HL-60 (cell line): Measurements from ENCODE around the gene SMO.

Experiments used
- DNase-seq, 2 experiments: peaks; one replicate each; pipeline ENCODE4 v3.0.0-alpha.2; 2010 to 2020; ENCODE audit warnings: low read depth in 1 of 2, low spot score in 1 of 2
- H3K27ac ChIP-seq: fragments of 250-450 bp; sonication (Bioruptor Pico); replicated peaks from 2 replicates; pipeline ENCODE4 v1.5.1; 2020; ENCODE audit warnings: mild to moderate bottlenecking, moderate library complexity
- H3K27me3 ChIP-seq: fragments of 250-450 bp; sonication (Bioruptor Pico); 2 replicates; pipeline ENCODE4 v1.5.1; 2021; ENCODE audit warnings: mild to moderate bottlenecking, moderate library complexity; ENCODE audit not compliant: insufficient read depth, poor library complexity, severe bottlenecking
- H3K4me3 ChIP-seq: replicated peaks from 2 replicates; pipeline ENCODE4 v1.5.1; 2011; ENCODE audit warnings: mild to moderate bottlenecking, control low read depth, low read length; ENCODE audit not compliant: insufficient read depth
- CTCF ChIP-seq: IDR thresholded peaks from one replicate; pipeline ENCODE4 v1.5.1; 2011; ENCODE audit warnings: low read length, control low read depth, inconsistent platforms; ENCODE audit not compliant: insufficient read depth
- GABPA ChIP-seq: IDR thresholded peaks from 2 replicates; pipeline ENCODE4 v1.6.1; 2012; ENCODE audit warnings: low read depth
- POLR2AphosphoS5 ChIP-seq: IDR thresholded peaks from 2 replicates; pipeline ENCODE4 v1.6.1; 2012; ENCODE audit warnings: low read depth
- SPI1 ChIP-seq: IDR thresholded peaks from 2 replicates; pipeline ENCODE4 v1.6.1; 2012; ENCODE audit warnings: low read depth, mild to moderate bottlenecking, borderline replicate concordance
- TF ChIP-seq, protein P1 (sequence below): IDR thresholded peaks from 2 replicates; pipeline ENCODE4 v1.6.1; 2012; ENCODE audit warnings: low read depth; ENCODE audit not compliant: insufficient replicate concordance

The SMO gene

DNA sequence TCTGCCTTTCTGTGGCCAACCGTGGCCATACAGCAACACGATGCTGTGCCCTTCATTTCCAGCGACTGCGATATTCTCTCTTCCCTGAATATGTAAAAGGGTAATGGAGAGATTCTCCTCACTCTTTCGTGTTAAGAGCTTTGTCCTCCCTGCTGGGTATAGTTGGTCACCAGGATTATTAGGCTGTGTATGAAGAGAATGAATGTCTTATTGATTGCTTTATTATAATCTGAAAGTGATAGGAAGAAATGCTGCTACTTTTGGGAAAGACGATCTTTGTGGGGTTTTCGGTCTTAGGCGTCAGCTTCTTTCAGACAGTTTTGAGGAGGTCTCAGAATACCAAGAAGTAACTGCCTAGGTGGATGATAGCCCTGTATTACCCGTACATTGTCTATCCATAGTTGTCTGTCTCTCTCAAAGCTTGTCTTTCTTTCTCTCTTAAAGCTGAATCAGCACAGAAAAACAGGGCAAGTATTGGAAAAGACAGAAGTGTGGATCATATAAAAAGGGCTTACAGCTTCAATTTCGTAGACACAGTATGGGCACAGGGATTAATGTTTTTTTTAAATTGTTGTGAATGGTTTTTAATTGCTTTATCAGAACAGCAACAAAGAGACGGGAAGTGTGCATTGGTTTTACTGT lies 37.6 kb downstream of the SMO start:
- DNase-seq = no peak
- H3K4me3 ChIP-seq = peak overlapping the region; percentile 79
- no peaks in the 10 kb centered on the region for H3K27me3 ChIP-seq
- TF ChIP-seq, protein P1, sequence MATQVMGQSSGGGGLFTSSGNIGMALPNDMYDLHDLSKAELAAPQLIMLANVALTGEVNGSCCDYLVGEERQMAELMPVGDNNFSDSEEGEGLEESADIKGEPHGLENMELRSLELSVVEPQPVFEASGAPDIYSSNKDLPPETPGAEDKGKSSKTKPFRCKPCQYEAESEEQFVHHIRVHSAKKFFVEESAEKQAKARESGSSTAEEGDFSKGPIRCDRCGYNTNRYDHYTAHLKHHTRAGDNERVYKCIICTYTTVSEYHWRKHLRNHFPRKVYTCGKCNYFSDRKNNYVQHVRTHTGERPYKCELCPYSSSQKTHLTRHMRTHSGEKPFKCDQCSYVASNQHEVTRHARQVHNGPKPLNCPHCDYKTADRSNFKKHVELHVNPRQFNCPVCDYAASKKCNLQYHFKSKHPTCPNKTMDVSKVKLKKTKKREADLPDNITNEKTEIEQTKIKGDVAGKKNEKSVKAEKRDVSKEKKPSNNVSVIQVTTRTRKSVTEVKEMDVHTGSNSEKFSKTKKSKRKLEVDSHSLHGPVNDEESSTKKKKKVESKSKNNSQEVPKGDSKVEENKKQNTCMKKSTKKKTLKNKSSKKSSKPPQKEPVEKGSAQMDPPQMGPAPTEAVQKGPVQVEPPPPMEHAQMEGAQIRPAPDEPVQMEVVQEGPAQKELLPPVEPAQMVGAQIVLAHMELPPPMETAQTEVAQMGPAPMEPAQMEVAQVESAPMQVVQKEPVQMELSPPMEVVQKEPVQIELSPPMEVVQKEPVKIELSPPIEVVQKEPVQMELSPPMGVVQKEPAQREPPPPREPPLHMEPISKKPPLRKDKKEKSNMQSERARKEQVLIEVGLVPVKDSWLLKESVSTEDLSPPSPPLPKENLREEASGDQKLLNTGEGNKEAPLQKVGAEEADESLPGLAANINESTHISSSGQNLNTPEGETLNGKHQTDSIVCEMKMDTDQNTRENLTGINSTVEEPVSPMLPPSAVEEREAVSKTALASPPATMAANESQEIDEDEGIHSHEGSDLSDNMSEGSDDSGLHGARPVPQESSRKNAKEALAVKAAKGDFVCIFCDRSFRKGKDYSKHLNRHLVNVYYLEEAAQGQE = no peak
- no peak for TF ChIP-seq GABPA
- TF ChIP-seq CTCF = no peak
- no peak for TF ChIP-seq SPI1
- TF ChIP-seq POLR2AphosphoS5 = no peak
- no peak overlapping the region for H3K27ac ChIP-seq

DNA sequence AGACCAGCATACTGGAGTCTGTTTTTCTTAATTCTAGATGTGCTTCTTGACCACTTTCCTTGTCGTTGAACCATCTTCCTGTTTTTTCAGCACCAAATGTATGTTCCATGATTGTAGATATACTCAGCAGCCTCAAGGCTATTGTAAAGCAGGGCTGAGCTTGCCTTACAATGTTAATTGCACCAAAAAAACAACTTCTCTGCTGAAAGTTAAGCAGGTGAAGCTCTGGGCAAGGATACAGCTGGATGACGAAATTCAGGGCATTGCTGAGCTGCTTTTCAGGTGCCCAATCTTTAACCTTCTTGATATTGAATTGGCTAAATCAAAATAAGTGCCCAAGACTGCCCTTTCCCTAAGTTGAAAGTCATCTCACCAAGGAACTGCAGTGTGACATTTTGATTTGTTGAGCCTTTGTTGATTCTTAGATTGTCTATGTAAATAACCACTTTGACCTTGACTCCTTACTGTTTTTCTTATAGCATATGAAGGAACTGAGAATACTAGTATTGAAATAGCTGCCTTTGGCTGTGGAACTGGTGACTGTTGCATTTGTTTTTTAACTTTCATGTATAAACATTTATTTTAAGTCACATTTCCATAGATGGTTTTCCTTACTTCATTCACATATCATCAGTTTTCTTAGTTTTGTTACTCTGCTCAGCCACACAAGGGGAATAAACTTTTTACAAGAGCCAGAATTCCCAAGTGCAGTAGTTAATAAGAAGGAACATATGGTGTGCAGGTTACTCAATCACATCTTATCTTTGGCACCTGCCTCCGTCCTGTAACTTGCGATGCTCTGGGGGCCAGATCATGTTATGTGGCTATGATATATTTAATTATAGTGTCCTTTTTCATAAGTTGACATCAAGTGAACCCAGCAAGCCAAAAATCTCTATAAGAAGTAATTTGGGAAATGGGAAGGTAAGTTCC lies 39.5 kb downstream of the SMO start:
- no peak overlapping the region for H3K4me3 ChIP-seq
- no peaks in the 10 kb centered on the region for H3K27me3 ChIP-seq
- DNase-seq = no peak
- TF ChIP-seq POLR2AphosphoS5 (no peak), SPI1 (no peak), CTCF (no peak), GABPA (no peak)
- TF ChIP-seq, protein P1 = no peak
- no peak overlapping the region for H3K27ac ChIP-seq

DNA sequence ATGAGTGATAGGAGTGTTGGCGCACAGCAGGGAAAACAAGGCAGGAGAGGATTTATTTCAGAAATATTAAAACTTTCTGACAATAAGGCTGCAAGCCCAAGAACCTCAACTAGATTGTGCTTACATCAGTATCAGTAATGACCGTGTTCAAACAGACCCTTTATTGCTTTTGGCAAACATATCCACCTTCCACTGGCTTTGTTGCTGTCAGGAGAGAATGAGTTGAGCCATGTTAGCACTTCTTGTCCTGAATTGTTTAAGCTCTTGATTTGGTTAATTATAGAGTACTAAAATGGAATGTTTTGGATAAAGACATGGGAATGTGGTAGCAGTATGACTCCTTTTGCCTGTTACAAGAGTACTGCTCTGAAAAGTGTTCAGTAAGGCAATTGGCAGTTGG lies 40.2 kb downstream of the SMO start:
- Histone ChIP-seq H3K27ac (no peak overlapping the region), H3K27me3 (no peaks in the 10 kb centered on the region), H3K4me3 (no peak overlapping the region)
- DNase-seq = no peak
- TF ChIP-seq CTCF (no peak), GABPA (no peak), SPI1 (no peak)
- TF ChIP-seq, protein P1 = no peak
